Natural killer cell treated with Interleukin-12 subunit alpha and Interleukin-12 subunit beta and Interleukin-15 and Interleukin-18, amount 100 ng/mL, for 72 hours (primary cell): ENCODE data around the gene NKD2. TPM values are rescaled to one million over a fixed set of nuclear protein-coding genes. Genes with fewer than 3 reads are reported as not detected.

ENCODE experiments used
- ATAC-seq, 2 donors: fragments of 150-1000 bp; cut with Tn5 transposase in 1 of 2; sonication (Bioruptor Pico), chemical (Tn5 transposase) in 1 of 2; 2 replicates each; pipeline ENCODE4 v1.10.0; 2021
- DNase-seq: peaks from one replicate; pipeline ENCODE4 v3.0.0; 2022; ENCODE audit warnings: low spot score
- H3K27ac Mint-ChIP-seq, 2 donors: 1 replicate in 1 of 2; 2 replicates in 1 of 2; pipeline ENCODE4 v1.8.0; 2022; ENCODE audit warnings: mixed read lengths in 2 of 2, mild to moderate bottlenecking in 1 of 2, moderate library complexity in 1 of 2
- H3K27me3 Mint-ChIP-seq, 2 donors: 1 replicate in 1 of 2; 2 replicates in 1 of 2; pipeline ENCODE4 v1.8.0; 2022; ENCODE audit warnings: mixed read lengths in 2 of 2
- H3K36me3 Mint-ChIP-seq: one replicate; pipeline ENCODE4 v1.8.0; 2022; ENCODE audit warnings: mixed read lengths
- H3K4me1 Mint-ChIP-seq, 2 donors: 1 replicate in 1 of 2; 2 replicates in 1 of 2; pipeline ENCODE4 v1.8.0; 2022; ENCODE audit warnings: low read depth in 2 of 2, mixed read lengths in 2 of 2, mild to moderate bottlenecking in 1 of 2
- H3K4me3 Mint-ChIP-seq: one replicate; pipeline ENCODE4 v1.8.0; 2022; ENCODE audit warnings: mixed read lengths
- H3K9me3 Mint-ChIP-seq: 2 replicates; pipeline ENCODE4 v1.8.0; 2022; ENCODE audit warnings: mixed read lengths
- total RNA-seq, 2 donors: library from RNA; stranded (reverse); gene quantifications; one replicate each; pipeline ENCODE4 v1.2.3, GENCODE V29; 2022

The NKD2 gene
- total RNA-seq, 2 donors from 2014 or later: 0.53 TPM; not detected in 1

GRCh38 chr5:983568-983967 lies 25.0 kb upstream of the NKD2 start:
- ATAC-seq (no peak), DNase-seq (no peak)
- H3K4me3 Mint-ChIP-seq: no peak overlapping the region
- no peaks in the 10 kb centered on the region for H3K9me3 Mint-ChIP-seq
- H3K27ac Mint-ChIP-seq: no peak overlapping the region
- peaks cover 21 to 44% of the 10 kb centered on the region in 2 donors for H3K27me3 Mint-ChIP-seq
- peaks cover 7% of the 10 kb centered on the region for H3K36me3 Mint-ChIP-seq
- no peaks in the 10 kb centered on the region for H3K4me1 Mint-ChIP-seq

- Mint-ChIP-seq H3K9me3 (no peaks in the 10 kb centered on the region), H3K27me3 (peaks cover 21 to 46% of the 10 kb centered on the region in 2 donors), H3K36me3 (peaks cover 7% of the 10 kb centered on the region), H3K4me1 (no peaks in the 10 kb centered on the region), H3K27ac (no peak overlapping the region), H3K4me3 (no peak overlapping the region)
- DNase-seq (no peak), ATAC-seq (no peak)
Measured at GRCh38 chr5:984774-985173, 23.8 kb upstream of the NKD2 start.

GRCh38 chr5:987761-988160 lies 20.8 kb upstream of the NKD2 start:
- peaks cover 7% of the 10 kb centered on the region for H3K36me3 Mint-ChIP-seq
- no peaks in the 10 kb centered on the region for H3K9me3 Mint-ChIP-seq
- peaks cover 30 to 46% of the 10 kb centered on the region in 2 donors for H3K27me3 Mint-ChIP-seq
- no peak overlapping the region for H3K27ac Mint-ChIP-seq
- H3K4me3 Mint-ChIP-seq: no peak overlapping the region
- no peaks in the 10 kb centered on the region for H3K4me1 Mint-ChIP-seq
- ATAC-seq (no peak), DNase-seq (no peak)

GRCh38 chr5:988322-988721 lies 20.3 kb upstream of the NKD2 start:
- H3K4me3 Mint-ChIP-seq: no peak overlapping the region
- ATAC-seq (no peak), DNase-seq (no peak)
- no peak overlapping the region for H3K27ac Mint-ChIP-seq
- no peaks in the 10 kb centered on the region for H3K4me1 Mint-ChIP-seq
- H3K9me3 Mint-ChIP-seq: no peaks in the 10 kb centered on the region
- H3K36me3 Mint-ChIP-seq: peaks cover 7% of the 10 kb centered on the region
- peaks cover 30 to 45% of the 10 kb centered on the region in 2 donors for H3K27me3 Mint-ChIP-seq

- Mint-ChIP-seq H3K4me1 (no peaks in the 10 kb centered on the region), H3K36me3 (no peaks in the 10 kb centered on the region), H3K9me3 (no peaks in the 10 kb centered on the region), H3K4me3 (no peak overlapping the region), H3K27ac (no peak overlapping the region), H3K27me3 (peaks cover 15 to 27% of the 10 kb centered on the region in 2 donors)
- no peak for ATAC-seq
- DNase-seq: no peak
Measured at GRCh38 chr5:989961-990530, 18.6 kb upstream of the NKD2 start.

GRCh38 chr5:991472-992267 lies 16.9 kb upstream of the NKD2 start:
- no peak for DNase-seq
- no peaks in the 10 kb centered on the region for H3K9me3 Mint-ChIP-seq
- H3K36me3 Mint-ChIP-seq: no peaks in the 10 kb centered on the region
- H3K4me1 Mint-ChIP-seq: no peaks in the 10 kb centered on the region
- H3K27me3 Mint-ChIP-seq: peaks cover 15 to 18% of the 10 kb centered on the region in 2 donors
- H3K4me3 Mint-ChIP-seq: no peak overlapping the region
- no peak overlapping the region for H3K27ac Mint-ChIP-seq
- ATAC-seq: peak; percentile 22 to 29

GRCh38 chr5:994272-994607 lies 14.4 kb upstream of the NKD2 start:
- no peak overlapping the region for H3K27ac Mint-ChIP-seq
- H3K27me3 Mint-ChIP-seq: peaks cover 0 to 10% of the 10 kb centered on the region in 2 donors
- ATAC-seq (no peak), DNase-seq (no peak)
- no peaks in the 10 kb centered on the region for H3K9me3 Mint-ChIP-seq
- no peaks in the 10 kb centered on the region for H3K36me3 Mint-ChIP-seq
- no peak overlapping the region for H3K4me3 Mint-ChIP-seq
- peaks cover 6 to 7% of the 10 kb centered on the region in 2 donors for H3K4me1 Mint-ChIP-seq

GRCh38 chr5:994821-995220 lies 13.8 kb upstream of the NKD2 start:
- Mint-ChIP-seq H3K9me3 (no peaks in the 10 kb centered on the region), H3K36me3 (no peaks in the 10 kb centered on the region), H3K4me1 (peaks cover 6 to 7% of the 10 kb centered on the region in 2 donors), H3K4me3 (no peak overlapping the region), H3K27ac (no peak overlapping the region), H3K27me3 (peaks cover 0 to 9% of the 10 kb centered on the region in 2 donors)
- ATAC-seq (no peak), DNase-seq (no peak)

- Mint-ChIP-seq H3K4me3 (no peak overlapping the region), H3K27me3 (peaks cover 0 to 4% of the 10 kb centered on the region in 2 donors), H3K36me3 (no peaks in the 10 kb centered on the region), H3K27ac (no peak overlapping the region), H3K9me3 (no peaks in the 10 kb centered on the region), H3K4me1 (peaks cover 6 to 7% of the 10 kb centered on the region in 2 donors)
- DNase-seq (no peak), ATAC-seq (peak in 1 of 2 donors; percentile 7)
Measured at GRCh38 chr5:995318-995717, 13.3 kb upstream of the NKD2 start.

GRCh38 chr5:997001-997474 lies 11.6 kb upstream of the NKD2 start:
- Mint-ChIP-seq H3K9me3 (no peaks in the 10 kb centered on the region), H3K4me1 (peaks cover 6 to 7% of the 10 kb centered on the region in 2 donors), H3K27me3 (peaks cover 0 to 1% of the 10 kb centered on the region in 2 donors), H3K27ac (no peak overlapping the region), H3K36me3 (no peaks in the 10 kb centered on the region), H3K4me3 (no peak overlapping the region)
- ATAC-seq (no peak), DNase-seq (no peak)

- Mint-ChIP-seq H3K36me3 (no peaks in the 10 kb centered on the region), H3K27me3 (peaks cover 0 to 3% of the 10 kb centered on the region in 2 donors), H3K27ac (no peak overlapping the region), H3K4me3 (no peak overlapping the region), H3K4me1 (peaks cover 6 to 7% of the 10 kb centered on the region in 2 donors), H3K9me3 (no peaks in the 10 kb centered on the region)
- no peak for ATAC-seq
- no peak for DNase-seq
Measured at GRCh38 chr5:997711-998110, 10.9 kb upstream of the NKD2 start.

GRCh38 chr5:998246-999031 lies 10.2 kb upstream of the NKD2 start:
- Mint-ChIP-seq H3K27ac (no peak overlapping the region), H3K36me3 (no peaks in the 10 kb centered on the region), H3K4me3 (no peak overlapping the region), H3K27me3 (peaks cover 0 to 6% of the 10 kb centered on the region in 2 donors), H3K9me3 (no peaks in the 10 kb centered on the region), H3K4me1 (peaks cover 6 to 7% of the 10 kb centered on the region in 2 donors)
- ATAC-seq: no peak
- no peak for DNase-seq

GRCh38 chr5:999032-999501 lies 9.5 kb upstream of the NKD2 start:
- no peaks in the 10 kb centered on the region for H3K36me3 Mint-ChIP-seq
- H3K4me3 Mint-ChIP-seq: no peak overlapping the region
- no peaks in the 10 kb centered on the region for H3K9me3 Mint-ChIP-seq
- H3K27ac Mint-ChIP-seq: no peak overlapping the region
- H3K4me1 Mint-ChIP-seq: peaks cover 6 to 7% of the 10 kb centered on the region in 2 donors
- ATAC-seq: no peak
- DNase-seq: no peak
- H3K27me3 Mint-ChIP-seq: peaks cover 0 to 6% of the 10 kb centered on the region in 2 donors

GRCh38 chr5:999724-1000123 lies 8.9 kb upstream of the NKD2 start:
- ATAC-seq (no peak), DNase-seq (no peak)
- H3K4me1 Mint-ChIP-seq: peaks cover 7 to 9% of the 10 kb centered on the region in 2 donors
- no peaks in the 10 kb centered on the region for H3K9me3 Mint-ChIP-seq
- H3K27ac Mint-ChIP-seq: no peak overlapping the region
- H3K4me3 Mint-ChIP-seq: no peak overlapping the region
- no peaks in the 10 kb centered on the region for H3K36me3 Mint-ChIP-seq
- peaks cover 0 to 6% of the 10 kb centered on the region in 2 donors for H3K27me3 Mint-ChIP-seq
